ENCODE data around the gene CMPK1. TPM values are rescaled to one million over a fixed set of nuclear protein-coding genes. Genes with fewer than 3 reads are reported as not detected.
A peak's percentile ranks its signal among the peaks of the same experiment; 100 is the strongest.
"Not testable (repeated sequence)": the region's sequence is repeated elsewhere in the genome, so short reads cannot be mapped to it uniquely, and the experiment has no call there.

The CMPK1 gene
- total RNA-seq, result 146 TPM
- polyA plus RNA-seq, result 92.0 TPM

DNA sequence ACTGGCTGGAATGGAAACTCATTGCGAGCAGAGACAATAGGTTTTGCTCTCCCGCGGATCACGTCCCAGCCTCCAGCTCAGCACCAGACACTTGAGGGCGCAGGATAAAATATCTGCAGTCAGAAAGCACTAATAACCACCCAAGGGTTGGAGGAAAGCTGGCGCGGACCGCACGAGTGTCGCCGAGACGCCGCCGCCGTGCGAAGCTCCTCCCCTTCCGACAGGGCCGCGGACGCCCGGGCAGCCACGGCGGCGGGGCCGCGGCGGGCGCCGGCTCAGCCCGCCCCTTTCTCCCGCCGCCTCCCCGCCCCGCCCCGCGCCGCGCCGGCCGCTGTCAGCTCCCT lies at the start of gene CMPK1:
TSS of gene CMPK1 (plus strand) at position 213 of the 344 bp plus-strand sequence. CDS start 156 bp downstream, outside the sequence.
- WGBS, result under 1% methylated on average over 37 of the region's 40 CpGs

GRCh38 chr1:47288116-47288515 lies 45.5 kb upstream of the CMPK1 start:
- H3K4me1 ChIP-seq (ENCODE audit: insufficient read depth); DNase-seq (ENCODE audit: extremely low spot score); H3K4me3 ChIP-seq (ENCODE audit: low read depth, low read length); H3K27ac ChIP-seq (ENCODE audit: low read depth); H3K36me3 ChIP-seq (ENCODE audit: insufficient read depth): not testable (repeated sequence)
- 91% methylated on average over 4 of the region's 4 CpGs for WGBS

More for the DNA sequence above, at the start of gene CMPK1:
- Histone ChIP-seq H3K4me1 (ENCODE audit: insufficient read depth) (peaks cover 3% of the 10 kb centered on the region), H3K27ac (ENCODE audit: low read depth) (peak within 1 kb of the TSS; percentile 99), H3K4me3 (ENCODE audit: low read depth, low read length) (peak within 1 kb of the TSS; percentile 97), H3K36me3 (ENCODE audit: insufficient read depth) (no peaks in the 10 kb centered on the region)
- peak; percentile 76 for DNase-seq (ENCODE audit: extremely low spot score)

GRCh38 chr1:47294863-47295262 lies 38.7 kb upstream of the CMPK1 start:
- not testable (repeated sequence) for H3K4me3 ChIP-seq (ENCODE audit: low read depth, low read length); H3K27ac ChIP-seq (ENCODE audit: low read depth); DNase-seq (ENCODE audit: extremely low spot score); H3K36me3 ChIP-seq (ENCODE audit: insufficient read depth); H3K4me1 ChIP-seq (ENCODE audit: insufficient read depth)
- 98% methylated on average over 6 of the region's 6 CpGs for WGBS

DNA sequence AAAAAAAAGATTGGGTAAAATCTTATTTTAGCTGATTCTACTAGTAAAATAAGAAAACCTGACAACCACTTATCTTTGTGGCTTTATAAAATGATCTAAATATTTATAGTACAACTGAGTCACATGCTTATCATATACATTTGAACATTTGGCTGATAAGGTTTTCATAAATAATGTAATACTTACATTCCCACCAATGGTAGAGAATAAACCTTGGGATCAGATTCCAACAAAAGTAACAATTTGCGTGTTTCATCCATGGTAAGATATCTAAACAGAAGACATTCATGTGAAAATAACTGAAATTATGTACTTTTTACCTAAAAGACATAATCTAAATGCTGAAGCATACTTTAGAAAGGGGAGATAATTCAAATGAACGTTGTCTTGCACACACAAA lies 38.0 kb upstream of the CMPK1 start:
- 48% methylated on average over 2 of the region's 2 CpGs for WGBS
- H3K27ac ChIP-seq (ENCODE audit: low read depth), result no peak overlapping the region

GRCh38 chr1:47298025-47298699 lies 35.4 kb upstream of the CMPK1 start:
- H3K4me1 ChIP-seq (ENCODE audit: insufficient read depth), result no peaks in the 10 kb centered on the region
- no peak overlapping the region for H3K4me3 ChIP-seq (ENCODE audit: low read depth, low read length)
- no peak overlapping the region for H3K27ac ChIP-seq (ENCODE audit: low read depth)
- no peaks in the 10 kb centered on the region for H3K36me3 ChIP-seq (ENCODE audit: insufficient read depth)
- DNase-seq (ENCODE audit: extremely low spot score), result no peak

More for the DNA sequence above, 38.0 kb upstream of the CMPK1 start:
- DNase-seq (ENCODE audit: extremely low spot score), result no peak
- Histone ChIP-seq H3K4me1 (ENCODE audit: insufficient read depth) (no peaks in the 10 kb centered on the region), H3K4me3 (ENCODE audit: low read depth, low read length) (no peak overlapping the region), H3K36me3 (ENCODE audit: insufficient read depth) (no peaks in the 10 kb centered on the region)

DNA sequence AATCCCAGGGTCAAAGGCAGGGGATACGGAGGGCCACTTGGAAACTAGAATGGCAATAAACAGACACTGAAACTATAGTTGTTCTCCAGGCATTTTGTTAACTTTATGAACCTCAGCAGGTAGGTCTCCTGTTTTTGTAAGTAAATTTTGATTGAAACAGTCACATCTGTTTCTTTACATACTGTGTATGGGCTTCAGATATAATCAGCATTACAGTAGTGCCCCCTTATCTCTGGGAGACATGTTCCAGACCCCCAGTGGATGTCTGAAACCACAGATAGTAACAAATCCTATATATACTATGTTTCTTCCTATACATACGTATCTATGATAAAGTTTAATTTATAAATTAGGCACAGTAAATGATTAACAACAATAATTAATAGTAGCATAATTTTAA lies 31.1 kb upstream of the CMPK1 start:
- H3K4me1 ChIP-seq (ENCODE audit: insufficient read depth), result no peaks in the 10 kb centered on the region
- H3K27ac ChIP-seq (ENCODE audit: low read depth), result no peak overlapping the region
- H3K4me3 ChIP-seq (ENCODE audit: low read depth, low read length), result no peak overlapping the region
- DNase-seq (ENCODE audit: extremely low spot score), result no peak
- no peaks in the 10 kb centered on the region for H3K36me3 ChIP-seq (ENCODE audit: insufficient read depth)
- WGBS, result 95% methylated on average over 2 of the region's 2 CpGs

DNA sequence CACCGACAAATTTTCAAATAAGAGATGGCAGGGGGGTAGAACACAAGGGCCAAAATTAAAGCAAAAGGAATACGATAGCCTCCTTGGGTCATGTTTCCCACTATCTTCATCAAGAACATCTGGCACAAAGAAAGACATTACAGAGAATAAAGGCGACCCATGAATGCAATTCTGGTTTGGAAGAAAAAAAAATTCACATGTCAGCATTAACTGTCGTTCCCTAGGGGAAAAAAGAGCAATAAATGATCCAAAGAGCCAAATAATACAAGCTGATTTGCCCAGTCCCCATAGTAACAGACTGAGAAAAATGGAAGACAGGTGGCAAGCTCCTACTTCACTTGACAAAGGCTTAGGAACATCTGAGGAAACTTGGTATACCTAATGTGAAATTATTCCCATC lies 24.2 kb upstream of the CMPK1 start:
- DNase-seq (ENCODE audit: extremely low spot score), result no peak
- Histone ChIP-seq H3K27ac (ENCODE audit: low read depth) (no peak overlapping the region), H3K4me1 (ENCODE audit: insufficient read depth) (no peaks in the 10 kb centered on the region), H3K36me3 (ENCODE audit: insufficient read depth) (no peaks in the 10 kb centered on the region), H3K4me3 (ENCODE audit: low read depth, low read length) (no peak overlapping the region)
- WGBS, result 78% methylated on average over 4 of the region's 4 CpGs

- Histone ChIP-seq H3K36me3 (ENCODE audit: insufficient read depth) (no peaks in the 10 kb centered on the region), H3K4me1 (ENCODE audit: insufficient read depth) (no peaks in the 10 kb centered on the region), H3K4me3 (ENCODE audit: low read depth, low read length) (peak within 1 kb of the TSS; percentile 54), H3K27ac (ENCODE audit: low read depth) (peak within 1 kb of the TSS; percentile 46)
- under 1% methylated on average over 54 of the region's 54 CpGs for WGBS
- peak; percentile 99 for DNase-seq (ENCODE audit: extremely low spot score)
These were observed 19.5 kb upstream of the CMPK1 start, which contains the start of gene STIL for GRCh38 chr1:47313915-47314664. STIL (minus strand) TSS chr1:47314147; CDS start chr1:47310319, 3,828 bp downstream.

DNA sequence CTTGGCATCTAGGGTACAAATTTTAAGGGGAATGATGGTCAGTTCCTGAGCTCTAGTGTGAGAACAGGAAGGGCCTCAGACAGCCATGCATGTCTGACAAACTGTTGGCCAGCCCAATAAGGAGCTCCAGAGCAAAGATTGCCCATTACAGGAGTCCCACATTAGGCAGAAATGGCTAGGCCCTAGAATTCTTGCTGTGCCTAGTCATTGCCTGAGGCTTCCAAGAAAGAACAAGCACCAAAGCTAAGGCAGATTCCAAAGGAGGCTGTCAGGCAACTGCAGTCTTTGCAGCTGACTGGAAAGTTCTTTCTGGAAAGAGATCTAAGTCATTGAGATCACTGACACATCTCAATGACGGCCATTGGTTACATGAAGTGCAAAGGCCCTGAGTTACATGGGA lies 15.7 kb upstream of the CMPK1 start:
- DNase-seq (ENCODE audit: extremely low spot score), result no peak
- no peak overlapping the region for H3K27ac ChIP-seq (ENCODE audit: low read depth)
- no peaks in the 10 kb centered on the region for H3K36me3 ChIP-seq (ENCODE audit: insufficient read depth)
- 72% methylated on average over 1 of the region's 1 CpG for WGBS
- H3K4me3 ChIP-seq (ENCODE audit: low read depth, low read length), result no peak overlapping the region
- no peaks in the 10 kb centered on the region for H3K4me1 ChIP-seq (ENCODE audit: insufficient read depth)

DNA sequence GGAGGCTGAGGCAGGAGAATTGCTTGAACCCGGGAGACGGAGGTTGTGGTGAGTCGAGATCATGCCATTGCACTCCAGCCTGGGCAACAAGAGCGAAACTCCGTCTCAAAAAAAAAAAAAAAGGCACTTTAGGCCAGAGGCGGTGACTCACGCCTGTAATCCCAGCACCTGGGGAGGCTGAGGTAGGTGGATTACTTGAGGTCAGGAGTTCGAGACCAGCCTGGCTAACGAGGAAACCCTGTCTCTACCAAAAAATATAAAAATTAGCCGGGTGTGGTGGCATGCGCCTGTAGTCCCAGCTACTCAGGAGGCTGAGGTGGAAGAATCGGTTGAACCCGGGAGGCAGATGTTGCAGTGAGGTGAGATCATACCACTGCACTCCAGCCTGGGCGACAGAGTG lies 13.6 kb upstream of the CMPK1 start:
- H3K4me1 ChIP-seq (ENCODE audit: insufficient read depth); H3K4me3 ChIP-seq (ENCODE audit: low read depth, low read length); H3K36me3 ChIP-seq (ENCODE audit: insufficient read depth); H3K27ac ChIP-seq (ENCODE audit: low read depth); DNase-seq (ENCODE audit: extremely low spot score): not testable (repeated sequence)
- 86% methylated on average over 14 of the region's 14 CpGs for WGBS

- Histone ChIP-seq H3K27ac (ENCODE audit: low read depth) (no peak overlapping the region), H3K4me1 (ENCODE audit: insufficient read depth) (no peaks in the 10 kb centered on the region), H3K36me3 (ENCODE audit: insufficient read depth) (no peaks in the 10 kb centered on the region), H3K4me3 (ENCODE audit: low read depth, low read length) (no peak overlapping the region)
- WGBS, result 24% methylated on average over 1 of the region's 1 CpG
- no peak for DNase-seq (ENCODE audit: extremely low spot score)
These were observed 10.0 kb upstream of the CMPK1 start for GRCh38 chr1:47323599-47324031.

DNA sequence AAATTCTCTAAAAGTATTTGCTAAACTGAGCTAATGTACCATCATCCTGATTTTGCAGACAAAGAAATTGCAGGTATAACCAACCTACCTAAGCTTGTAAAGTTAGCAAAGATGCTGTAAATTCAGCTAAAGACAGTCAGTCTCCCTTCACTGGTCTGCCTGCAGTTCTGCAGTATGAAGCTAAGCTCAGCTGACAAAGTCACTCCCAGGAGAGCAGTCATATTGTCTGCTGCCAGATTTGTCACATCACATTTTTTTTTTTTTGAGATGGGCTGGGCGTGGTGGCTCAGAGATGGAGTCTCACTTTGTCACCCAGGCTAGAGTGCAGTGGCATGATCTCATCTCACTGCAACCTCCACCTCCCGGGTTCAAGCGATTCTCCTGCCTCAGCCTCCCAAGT lies 8.9 kb upstream of the CMPK1 start:
- no peak overlapping the region for H3K27ac ChIP-seq (ENCODE audit: low read depth)
- no peaks in the 10 kb centered on the region for H3K36me3 ChIP-seq (ENCODE audit: insufficient read depth)
- 94% methylated on average over 3 of the region's 3 CpGs for WGBS
- no peak overlapping the region for H3K4me3 ChIP-seq (ENCODE audit: low read depth, low read length)
- no peaks in the 10 kb centered on the region for H3K4me1 ChIP-seq (ENCODE audit: insufficient read depth)
- no peak for DNase-seq (ENCODE audit: extremely low spot score)

GRCh38 chr1:47325528-47325927 lies 8.1 kb upstream of the CMPK1 start:
- no peak overlapping the region for H3K4me3 ChIP-seq (ENCODE audit: low read depth, low read length)
- DNase-seq (ENCODE audit: extremely low spot score), result no peak
- H3K4me1 ChIP-seq (ENCODE audit: insufficient read depth), result no peaks in the 10 kb centered on the region
- no peak overlapping the region for H3K27ac ChIP-seq (ENCODE audit: low read depth)
- no peaks in the 10 kb centered on the region for H3K36me3 ChIP-seq (ENCODE audit: insufficient read depth)
- WGBS, result 85% methylated on average over 2 of the region's 2 CpGs

GRCh38 chr1:47326271-47326670 lies 7.3 kb upstream of the CMPK1 start:
- DNase-seq (ENCODE audit: extremely low spot score), result no peak
- Histone ChIP-seq H3K27ac (ENCODE audit: low read depth) (no peak overlapping the region), H3K4me1 (ENCODE audit: insufficient read depth) (no peaks in the 10 kb centered on the region), H3K4me3 (ENCODE audit: low read depth, low read length) (no peak overlapping the region), H3K36me3 (ENCODE audit: insufficient read depth) (no peaks in the 10 kb centered on the region)
- WGBS, result 62% methylated on average over 2 of the region's 2 CpGs

Data from urinary bladder (tissue), 4 donors.